HepG2 (cell line): ENCODE measurements around the gene GOLPH3. TPM values are rescaled to one million over a fixed set of nuclear protein-coding genes. Genes with fewer than 3 reads are reported as not detected.
A peak's percentile ranks its signal among the peaks of the same experiment; 100 is the strongest.

Experiments
- ARHGAP35 ChIP-seq: sonication (generic); formaldehyde crosslinking; IDR thresholded peaks from 2 replicates; pipeline ENCODE4 v1.9.0; 2022; ENCODE audit warnings: mild to moderate bottlenecking, inconsistent platforms, moderate library complexity, missing genetic modification reagents, borderline replicate concordance
- MTF2 ChIP-seq: sonication (generic); formaldehyde crosslinking; IDR thresholded peaks from 2 replicates; pipeline ENCODE4 v1.5.0; 2020; ENCODE audit warnings: missing genetic modification reagents, borderline replicate concordance
- MYC ChIP-seq: sonication (generic); formaldehyde crosslinking; IDR thresholded peaks from 2 replicates; pipeline ENCODE4 v1.9.0; 2021; ENCODE audit warnings: missing genetic modification reagents, borderline replicate concordance
- polyA plus RNA-seq, 8 experiments: library from polyadenylated mRNA; depleted of rRNA in 3 of 8; stranded (reverse) in 7 of 8; unstranded in 1 of 8; fragments of >200 nt; fragmentation: Illumina TruSeq in 4 of 8; extraction: Trizol in 4 of 8; gene quantifications; 2 replicates each; pipeline versions ENCODE4 v1.2.1 to v1.2.3, GENCODE V29; 2011 to 2016; ENCODE audit warnings: low read depth in 4 of 8, missing spikeins in 1 of 8, mixed read lengths in 1 of 8; ENCODE audit not compliant: insufficient read depth in 1 of 8
- total RNA-seq, 5 experiments: library from RNA; depleted of rRNA; stranded (reverse); fragments of >200 nt; fragmentation: Illumina TruSeq; extraction: Trizol; gene quantifications; 2 replicates each; pipeline ENCODE4 v1.2.3, GENCODE V29; 2016; ENCODE audit warnings: low read depth in 1 of 5
- TF ChIP-seq, protein P1 (sequence below): sonication (generic); formaldehyde crosslinking; IDR thresholded peaks from 2 replicates; pipeline ENCODE4 v1.4.0; 2020; ENCODE audit warnings: missing genetic modification reagents
- TF ChIP-seq, protein P2 (sequence below), 2 experiments: fragments of 450-650 bp in 1 of 2; sonication (generic) in 1 of 2; formaldehyde crosslinking in 1 of 2; IDR thresholded peaks; 2 replicates each; pipeline versions ENCODE4 v1.6.1 to v1.8.0; 2016 to 2022; ENCODE audit warnings: antibody characterized with exemption in 1 of 2, mild to moderate bottlenecking in 1 of 2, missing genetic modification reagents in 1 of 2
- TF ChIP-seq, protein P3 (sequence below), 2 experiments: sonication (generic) in 1 of 2; formaldehyde crosslinking in 1 of 2; IDR thresholded peaks; 2 replicates each; pipeline versions ENCODE4 v1.4.0 to v1.6.1; 2016 to 2020; ENCODE audit warnings: borderline replicate concordance in 1 of 2, low read depth in 1 of 2, mild to moderate bottlenecking in 1 of 2, missing genetic modification reagents in 1 of 2

GOLPH3 gene
- total and polyA plus RNA-seq, 2 of the 13 experiments (the other 11 are each of a cell fraction or from before 2014, with no cell fraction given) = 59.5 to 84.5 TPM

DNA sequence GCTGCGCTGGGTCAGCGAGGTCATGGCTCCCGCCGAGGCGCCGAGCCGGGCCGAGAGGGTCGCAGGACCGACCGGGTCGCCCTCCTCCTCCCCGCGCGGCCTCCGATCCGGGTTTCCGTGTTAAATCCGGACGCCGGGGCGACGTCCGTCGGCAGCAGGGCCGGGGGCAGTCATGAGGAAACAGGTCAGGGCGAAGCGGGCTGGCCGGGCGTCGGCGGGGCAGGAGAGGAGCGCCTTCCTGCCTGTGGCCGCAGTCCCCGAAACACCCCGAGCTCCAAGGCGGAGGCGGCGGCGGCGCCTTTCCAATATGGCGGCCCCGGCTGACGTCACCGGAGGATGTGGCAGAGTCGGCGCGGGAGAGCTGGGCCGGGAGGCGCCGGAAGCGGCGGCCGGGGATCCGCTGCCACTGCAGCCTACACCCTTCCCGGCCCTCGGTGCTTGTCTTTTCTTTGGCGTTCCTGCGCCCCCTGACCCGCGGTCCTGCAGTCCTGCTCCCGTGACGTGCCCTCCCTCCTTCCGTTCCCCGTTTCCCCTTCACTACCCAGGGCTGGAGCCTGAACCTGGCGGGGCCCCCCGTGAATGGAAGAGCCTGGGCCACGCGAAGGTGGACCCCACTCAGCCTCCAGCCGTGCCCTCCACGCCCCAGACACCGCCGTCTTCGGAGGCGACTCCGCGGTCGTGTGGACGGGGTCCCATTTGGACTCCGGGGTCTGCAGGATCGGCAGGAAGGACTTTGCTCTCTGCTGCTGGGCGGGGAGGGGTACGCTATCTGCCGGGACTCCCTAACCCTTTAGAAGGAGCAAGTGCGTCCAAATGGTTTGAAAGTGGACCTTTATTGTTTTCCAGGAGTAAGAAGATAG lies at the start of gene GOLPH3 (continued):
- TF ChIP-seq, protein P1, sequence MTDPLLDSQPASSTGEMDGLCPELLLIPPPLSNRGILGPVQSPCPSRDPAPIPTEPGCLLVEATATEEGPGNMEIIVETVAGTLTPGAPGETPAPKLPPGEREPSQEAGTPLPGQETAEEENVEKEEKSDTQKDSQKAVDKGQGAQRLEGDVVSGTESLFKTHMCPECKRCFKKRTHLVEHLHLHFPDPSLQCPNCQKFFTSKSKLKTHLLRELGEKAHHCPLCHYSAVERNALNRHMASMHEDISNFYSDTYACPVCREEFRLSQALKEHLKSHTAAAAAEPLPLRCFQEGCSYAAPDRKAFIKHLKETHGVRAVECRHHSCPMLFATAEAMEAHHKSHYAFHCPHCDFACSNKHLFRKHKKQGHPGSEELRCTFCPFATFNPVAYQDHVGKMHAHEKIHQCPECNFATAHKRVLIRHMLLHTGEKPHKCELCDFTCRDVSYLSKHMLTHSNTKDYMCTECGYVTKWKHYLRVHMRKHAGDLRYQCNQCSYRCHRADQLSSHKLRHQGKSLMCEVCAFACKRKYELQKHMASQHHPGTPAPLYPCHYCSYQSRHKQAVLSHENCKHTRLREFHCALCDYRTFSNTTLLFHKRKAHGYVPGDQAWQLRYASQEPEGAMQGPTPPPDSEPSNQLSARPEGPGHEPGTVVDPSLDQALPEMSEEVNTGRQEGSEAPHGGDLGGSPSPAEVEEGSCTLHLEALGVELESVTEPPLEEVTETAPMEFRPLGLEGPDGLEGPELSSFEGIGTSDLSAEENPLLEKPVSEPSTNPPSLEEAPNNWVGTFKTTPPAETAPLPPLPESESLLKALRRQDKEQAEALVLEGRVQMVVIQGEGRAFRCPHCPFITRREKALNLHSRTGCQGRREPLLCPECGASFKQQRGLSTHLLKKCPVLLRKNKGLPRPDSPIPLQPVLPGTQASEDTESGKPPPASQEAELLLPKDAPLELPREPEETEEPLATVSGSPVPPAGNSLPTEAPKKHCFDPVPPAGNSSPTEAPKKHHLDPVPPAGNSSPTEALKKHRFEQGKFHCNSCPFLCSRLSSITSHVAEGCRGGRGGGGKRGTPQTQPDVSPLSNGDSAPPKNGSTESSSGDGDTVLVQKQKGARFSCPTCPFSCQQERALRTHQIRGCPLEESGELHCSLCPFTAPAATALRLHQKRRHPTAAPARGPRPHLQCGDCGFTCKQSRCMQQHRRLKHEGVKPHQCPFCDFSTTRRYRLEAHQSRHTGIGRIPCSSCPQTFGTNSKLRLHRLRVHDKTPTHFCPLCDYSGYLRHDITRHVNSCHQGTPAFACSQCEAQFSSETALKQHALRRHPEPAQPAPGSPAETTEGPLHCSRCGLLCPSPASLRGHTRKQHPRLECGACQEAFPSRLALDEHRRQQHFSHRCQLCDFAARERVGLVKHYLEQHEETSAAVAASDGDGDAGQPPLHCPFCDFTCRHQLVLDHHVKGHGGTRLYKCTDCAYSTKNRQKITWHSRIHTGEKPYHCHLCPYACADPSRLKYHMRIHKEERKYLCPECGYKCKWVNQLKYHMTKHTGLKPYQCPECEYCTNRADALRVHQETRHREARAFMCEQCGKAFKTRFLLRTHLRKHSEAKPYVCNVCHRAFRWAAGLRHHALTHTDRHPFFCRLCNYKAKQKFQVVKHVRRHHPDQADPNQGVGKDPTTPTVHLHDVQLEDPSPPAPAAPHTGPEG (CRISPR knock-in tag) = peak; percentile 78; the same call in 1 of the 2 replicates
- TF ChIP-seq, protein P2, sequence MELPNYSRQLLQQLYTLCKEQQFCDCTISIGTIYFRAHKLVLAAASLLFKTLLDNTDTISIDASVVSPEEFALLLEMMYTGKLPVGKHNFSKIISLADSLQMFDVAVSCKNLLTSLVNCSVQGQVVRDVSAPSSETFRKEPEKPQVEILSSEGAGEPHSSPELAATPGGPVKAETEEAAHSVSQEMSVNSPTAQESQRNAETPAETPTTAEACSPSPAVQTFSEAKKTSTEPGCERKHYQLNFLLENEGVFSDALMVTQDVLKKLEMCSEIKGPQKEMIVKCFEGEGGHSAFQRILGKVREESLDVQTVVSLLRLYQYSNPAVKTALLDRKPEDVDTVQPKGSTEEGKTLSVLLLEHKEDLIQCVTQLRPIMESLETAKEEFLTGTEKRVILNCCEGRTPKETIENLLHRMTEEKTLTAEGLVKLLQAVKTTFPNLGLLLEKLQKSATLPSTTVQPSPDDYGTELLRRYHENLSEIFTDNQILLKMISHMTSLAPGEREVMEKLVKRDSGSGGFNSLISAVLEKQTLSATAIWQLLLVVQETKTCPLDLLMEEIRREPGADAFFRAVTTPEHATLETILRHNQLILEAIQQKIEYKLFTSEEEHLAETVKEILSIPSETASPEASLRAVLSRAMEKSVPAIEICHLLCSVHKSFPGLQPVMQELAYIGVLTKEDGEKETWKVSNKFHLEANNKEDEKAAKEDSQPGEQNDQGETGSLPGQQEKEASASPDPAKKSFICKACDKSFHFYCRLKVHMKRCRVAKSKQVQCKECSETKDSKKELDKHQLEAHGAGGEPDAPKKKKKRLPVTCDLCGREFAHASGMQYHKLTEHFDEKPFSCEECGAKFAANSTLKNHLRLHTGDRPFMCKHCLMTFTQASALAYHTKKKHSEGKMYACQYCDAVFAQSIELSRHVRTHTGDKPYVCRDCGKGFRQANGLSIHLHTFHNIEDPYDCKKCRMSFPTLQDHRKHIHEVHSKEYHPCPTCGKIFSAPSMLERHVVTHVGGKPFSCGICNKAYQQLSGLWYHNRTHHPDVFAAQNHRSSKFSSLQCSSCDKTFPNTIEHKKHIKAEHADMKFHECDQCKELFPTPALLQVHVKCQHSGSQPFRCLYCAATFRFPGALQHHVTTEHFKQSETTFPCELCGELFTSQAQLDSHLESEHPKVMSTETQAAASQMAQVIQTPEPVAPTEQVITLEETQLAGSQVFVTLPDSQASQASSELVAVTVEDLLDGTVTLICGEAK (IDR thresholded peaks at IDR 0.05) = no peak
- TF ChIP-seq, protein P2 (CRISPR knock-in tag; IDR thresholded peaks at IDR 0.05) = peak; percentile 84
- TF ChIP-seq, protein P3, sequence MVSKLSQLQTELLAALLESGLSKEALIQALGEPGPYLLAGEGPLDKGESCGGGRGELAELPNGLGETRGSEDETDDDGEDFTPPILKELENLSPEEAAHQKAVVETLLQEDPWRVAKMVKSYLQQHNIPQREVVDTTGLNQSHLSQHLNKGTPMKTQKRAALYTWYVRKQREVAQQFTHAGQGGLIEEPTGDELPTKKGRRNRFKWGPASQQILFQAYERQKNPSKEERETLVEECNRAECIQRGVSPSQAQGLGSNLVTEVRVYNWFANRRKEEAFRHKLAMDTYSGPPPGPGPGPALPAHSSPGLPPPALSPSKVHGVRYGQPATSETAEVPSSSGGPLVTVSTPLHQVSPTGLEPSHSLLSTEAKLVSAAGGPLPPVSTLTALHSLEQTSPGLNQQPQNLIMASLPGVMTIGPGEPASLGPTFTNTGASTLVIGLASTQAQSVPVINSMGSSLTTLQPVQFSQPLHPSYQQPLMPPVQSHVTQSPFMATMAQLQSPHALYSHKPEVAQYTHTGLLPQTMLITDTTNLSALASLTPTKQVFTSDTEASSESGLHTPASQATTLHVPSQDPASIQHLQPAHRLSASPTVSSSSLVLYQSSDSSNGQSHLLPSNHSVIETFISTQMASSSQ (IDR thresholded peaks at IDR 0.05; ENCODE audit: low read depth) = no peak
- TF ChIP-seq, protein P3 (CRISPR knock-in tag; IDR thresholded peaks at IDR 0.05; ENCODE audit: borderline replicate concordance) = peak; percentile 77; the same call in 1 of the 2 replicates
- TF ChIP-seq MTF2 (CRISPR knock-in tag) (no peak), ARHGAP35 (CRISPR knock-in tag) (no peak), MYC (CRISPR knock-in tag) (peak; percentile 69)
